Measurements from ENCODE around the gene TMPRSS12.
"Not testable (repeated sequence)": the region's sequence is repeated elsewhere in the genome, so short reads cannot be mapped to it uniquely, and the experiment has no call there.

TMPRSS12 gene

GRCh38 chr12:50925920-50926319, 83.2 kb downstream of the TMPRSS12 start:
- DNase-seq (ENCODE audit: low read depth in 2 of 2, low spot score in 1 of 2), result no peak

GRCh38 chr12:50926415-50926814, 83.7 kb downstream of the TMPRSS12 start:
- no peak for DNase-seq (ENCODE audit: low read depth in 2 of 2, low spot score in 1 of 2)

- DNase-seq (ENCODE audit: low read depth in 2 of 2, low spot score in 1 of 2), result not testable (repeated sequence)
These were observed 84.2 kb downstream of the TMPRSS12 start for GRCh38 chr12:50926932-50927331.

GRCh38 chr12:50927356-50927755, 84.6 kb downstream of the TMPRSS12 start:
- no peak for DNase-seq (ENCODE audit: low read depth in 2 of 2, low spot score in 1 of 2)

- DNase-seq (ENCODE audit: low read depth in 2 of 2, low spot score in 1 of 2), result no peak
These were observed 85.1 kb downstream of the TMPRSS12 start for GRCh38 chr12:50927766-50928224.

GRCh38 chr12:50928392-50928791, 85.7 kb downstream of the TMPRSS12 start:
- no peak for DNase-seq (ENCODE audit: low read depth in 2 of 2, low spot score in 1 of 2)

- DNase-seq (ENCODE audit: low read depth in 2 of 2, low spot score in 1 of 2), result no peak
These were observed 87.1 kb downstream of the TMPRSS12 start for GRCh38 chr12:50929831-50930230.

GRCh38 chr12:50930477-50930876, 87.8 kb downstream of the TMPRSS12 start:
- not testable (repeated sequence) for DNase-seq (ENCODE audit: low read depth in 2 of 2, low spot score in 1 of 2)

- DNase-seq (ENCODE audit: low read depth in 2 of 2, low spot score in 1 of 2), result no peak
These were observed 90.1 kb downstream of the TMPRSS12 start for GRCh38 chr12:50932787-50933280.

- no peak for DNase-seq (ENCODE audit: low read depth in 2 of 2, low spot score in 1 of 2)
These were observed 90.9 kb downstream of the TMPRSS12 start for GRCh38 chr12:50933459-50934124.

GRCh38 chr12:50934371-50934851, 91.7 kb downstream of the TMPRSS12 start:
- no peak for DNase-seq (ENCODE audit: low read depth in 2 of 2, low spot score in 1 of 2)

- no peak for DNase-seq (ENCODE audit: low read depth in 2 of 2, low spot score in 1 of 2)
These were observed 92.5 kb downstream of the TMPRSS12 start for GRCh38 chr12:50934981-50935807.

- DNase-seq (ENCODE audit: low read depth in 2 of 2, low spot score in 1 of 2), result no peak
These were observed 94.2 kb downstream of the TMPRSS12 start for GRCh38 chr12:50936821-50937530.

Data from stimulated activated CD8-positive, alpha-beta memory T cell treated with anti-CD3 and anti-CD28 coated beads, Interleukin-4, amount 100 ng/mL, for 4 hours (primary cell).